ENCODE data around the gene SULF2.

SULF2 gene

GRCh38 chr20:47814632-47815415 lies 29.5 kb upstream of the SULF2 start:
- H3K4me2 ChIP-seq: no peak overlapping the region
- H3K27me3 ChIP-seq (ENCODE audit: insufficient read depth, low read depth): peaks cover 49% of the 10 kb centered on the region; the same call in 1 of the 2 replicates
- no peaks in the 10 kb centered on the region for H3K36me3 ChIP-seq (ENCODE audit: insufficient read depth)
- H3K27ac ChIP-seq: no peak overlapping the region
- TF ChIP-seq, protein P1, sequence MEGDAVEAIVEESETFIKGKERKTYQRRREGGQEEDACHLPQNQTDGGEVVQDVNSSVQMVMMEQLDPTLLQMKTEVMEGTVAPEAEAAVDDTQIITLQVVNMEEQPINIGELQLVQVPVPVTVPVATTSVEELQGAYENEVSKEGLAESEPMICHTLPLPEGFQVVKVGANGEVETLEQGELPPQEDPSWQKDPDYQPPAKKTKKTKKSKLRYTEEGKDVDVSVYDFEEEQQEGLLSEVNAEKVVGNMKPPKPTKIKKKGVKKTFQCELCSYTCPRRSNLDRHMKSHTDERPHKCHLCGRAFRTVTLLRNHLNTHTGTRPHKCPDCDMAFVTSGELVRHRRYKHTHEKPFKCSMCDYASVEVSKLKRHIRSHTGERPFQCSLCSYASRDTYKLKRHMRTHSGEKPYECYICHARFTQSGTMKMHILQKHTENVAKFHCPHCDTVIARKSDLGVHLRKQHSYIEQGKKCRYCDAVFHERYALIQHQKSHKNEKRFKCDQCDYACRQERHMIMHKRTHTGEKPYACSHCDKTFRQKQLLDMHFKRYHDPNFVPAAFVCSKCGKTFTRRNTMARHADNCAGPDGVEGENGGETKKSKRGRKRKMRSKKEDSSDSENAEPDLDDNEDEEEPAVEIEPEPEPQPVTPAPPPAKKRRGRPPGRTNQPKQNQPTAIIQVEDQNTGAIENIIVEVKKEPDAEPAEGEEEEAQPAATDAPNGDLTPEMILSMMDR (conservative IDR thresholded peaks at IDR 0.05; ENCODE audit: low read depth, low read length): no peak
- no peaks in the 10 kb centered on the region for H3K79me2 ChIP-seq (ENCODE audit: insufficient read depth, low read depth)
- no peaks in the 10 kb centered on the region for H3K4me1 ChIP-seq (ENCODE audit: low read depth, poor library complexity, severe bottlenecking)
- H2AFZ ChIP-seq (ENCODE audit: low read depth): no peak overlapping the region
- no peak overlapping the region for H3K9ac ChIP-seq
- H3K4me3 ChIP-seq (IDR thresholded peaks at IDR 0.05; ENCODE audit: insufficient read depth, low read depth, low read length): no peak overlapping the region
- no peaks in the 10 kb centered on the region for H4K20me1 ChIP-seq (ENCODE audit: insufficient read depth)

GRCh38 chr20:47810721-47811347 lies 25.6 kb upstream of the SULF2 start:
- H3K4me1 ChIP-seq (ENCODE audit: low read depth, poor library complexity, severe bottlenecking): no peaks in the 10 kb centered on the region
- H2AFZ ChIP-seq (ENCODE audit: low read depth): no peak overlapping the region
- TF ChIP-seq, protein P1 (conservative IDR thresholded peaks at IDR 0.05; ENCODE audit: low read depth, low read length): no peak
- H3K27ac ChIP-seq: no peak overlapping the region
- H3K36me3 ChIP-seq (ENCODE audit: insufficient read depth): no peaks in the 10 kb centered on the region
- peaks cover 43% of the 10 kb centered on the region for H3K27me3 ChIP-seq (ENCODE audit: insufficient read depth, low read depth)
- H3K9ac ChIP-seq: no peak overlapping the region
- no peak overlapping the region for H3K4me3 ChIP-seq (IDR thresholded peaks at IDR 0.05; ENCODE audit: insufficient read depth, low read depth, low read length)
- no peaks in the 10 kb centered on the region for H4K20me1 ChIP-seq (ENCODE audit: insufficient read depth)
- H3K79me2 ChIP-seq (ENCODE audit: insufficient read depth, low read depth): no peaks in the 10 kb centered on the region
- H3K4me2 ChIP-seq: no peak overlapping the region

- H3K9ac ChIP-seq: no peak overlapping the region
- peaks cover 49% of the 10 kb centered on the region for H3K27me3 ChIP-seq (ENCODE audit: insufficient read depth, low read depth)
- no peak overlapping the region for H3K4me3 ChIP-seq (IDR thresholded peaks at IDR 0.05; ENCODE audit: insufficient read depth, low read depth, low read length)
- no peaks in the 10 kb centered on the region for H3K4me1 ChIP-seq (ENCODE audit: low read depth, poor library complexity, severe bottlenecking)
- no peak overlapping the region for H3K27ac ChIP-seq
- H3K79me2 ChIP-seq (ENCODE audit: insufficient read depth, low read depth): no peaks in the 10 kb centered on the region
- no peaks in the 10 kb centered on the region for H3K36me3 ChIP-seq (ENCODE audit: insufficient read depth)
- no peaks in the 10 kb centered on the region for H4K20me1 ChIP-seq (ENCODE audit: insufficient read depth)
- H3K4me2 ChIP-seq: no peak overlapping the region
- TF ChIP-seq, protein P1 (conservative IDR thresholded peaks at IDR 0.05; ENCODE audit: low read depth, low read length): no peak
- no peak overlapping the region for H2AFZ ChIP-seq (ENCODE audit: low read depth)
Observed at GRCh38 chr20:47810116-47810677, 24.9 kb upstream of the SULF2 start.

DNA sequence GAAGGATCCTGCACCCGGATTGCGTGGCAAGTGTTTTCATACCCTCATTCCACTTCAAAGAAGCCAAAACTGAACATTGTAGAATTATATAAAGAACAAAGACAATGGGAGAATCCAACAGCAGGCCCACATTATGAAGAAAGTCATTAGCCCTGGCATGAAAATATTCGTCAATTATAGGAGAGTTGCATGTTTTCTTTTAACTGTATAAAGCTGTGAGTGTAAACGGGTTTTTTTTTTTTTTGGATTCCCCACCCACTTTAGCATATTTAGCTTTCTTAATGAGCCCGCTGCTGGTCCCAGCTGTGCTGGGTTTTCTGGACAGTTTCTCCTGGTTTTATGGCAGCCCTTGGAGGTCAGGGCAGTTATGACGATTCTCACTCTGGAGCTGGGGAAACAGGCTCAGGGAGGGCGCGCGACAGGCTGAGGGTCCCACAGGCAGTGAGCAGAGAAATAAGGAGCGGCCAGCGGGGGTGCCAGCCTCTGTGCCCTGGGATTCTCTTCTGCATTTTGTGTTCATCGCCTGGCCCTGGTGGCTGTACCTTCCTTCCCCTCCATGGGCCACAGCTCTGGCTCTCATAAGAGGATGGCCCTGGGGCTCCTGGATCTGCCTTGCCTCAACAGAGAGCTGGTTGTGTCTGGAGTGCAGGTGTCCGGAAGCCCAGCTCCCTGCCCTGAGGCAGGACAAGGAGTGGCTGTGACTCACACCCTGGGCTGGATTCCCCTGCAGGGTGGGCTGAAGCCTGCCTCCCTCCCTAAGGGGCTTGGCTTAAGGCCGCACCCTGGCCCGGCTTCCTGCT lies 24.1 kb upstream of the SULF2 start:
- H2AFZ ChIP-seq (ENCODE audit: low read depth): no peak overlapping the region

More for the DNA sequence above, 24.1 kb upstream of the SULF2 start:
- Histone ChIP-seq H3K4me1 (ENCODE audit: low read depth, poor library complexity, severe bottlenecking) (no peaks in the 10 kb centered on the region), H3K4me2 (no peak overlapping the region), H3K79me2 (ENCODE audit: insufficient read depth, low read depth) (no peaks in the 10 kb centered on the region), H3K4me3 (IDR thresholded peaks at IDR 0.05; ENCODE audit: insufficient read depth, low read depth, low read length) (no peak overlapping the region), H3K9ac (no peak overlapping the region), H4K20me1 (ENCODE audit: insufficient read depth) (no peaks in the 10 kb centered on the region), H3K27me3 (ENCODE audit: insufficient read depth, low read depth) (peaks cover 56% of the 10 kb centered on the region), H3K27ac (no peak overlapping the region), H3K36me3 (ENCODE audit: insufficient read depth) (no peaks in the 10 kb centered on the region)
- TF ChIP-seq, protein P1 (conservative IDR thresholded peaks at IDR 0.05; ENCODE audit: low read depth, low read length): no peak

All from KMS-11 (cell line).